Measurements from ENCODE around the gene INMT. TPM values are rescaled to one million over a fixed set of nuclear protein-coding genes. Genes with fewer than 3 reads are reported as not detected.

Gene INMT
- total and polyA plus RNA-seq, 2 donors (not counting 1 experiment from before 2014, with no cell fraction given) = 0.15 TPM; not detected in 1

- no peak overlapping the region for H3K27ac Mint-ChIP-seq
- POLR2A ChIA-PET = no interaction called here
- Histone ChIP-seq H3K4me1 (ENCODE audit: control insufficient read depth in 2 of 2, insufficient read depth in 2 of 2, low read length in 2 of 2) (no peaks in the 10 kb centered on the region), H2AFZ (ENCODE audit: insufficient read depth, low read depth, low read length, poor library complexity, severe bottlenecking) (no peak overlapping the region), H3K4me2 (replicated peaks; ENCODE audit: low read depth, low read length, poor library complexity, severe bottlenecking) (no peak overlapping the region), H3K27me3 (replicated peaks in 1 of 4; ENCODE audit: control extremely low read depth in 1 of 4, control insufficient read depth in 3 of 4, insufficient read depth in 4 of 4, low read length in 3 of 4) (peaks cover 0 to 9% (median 2%) of the 10 kb centered on the region in 4 experiments), H3K36me3 (replicated peaks in 1 of 2; ENCODE audit: control extremely low read depth in 1 of 2, control insufficient read depth in 1 of 2, extremely low read depth in 1 of 2, insufficient read depth in 2 of 2, low read length in 1 of 2) (no peaks in the 10 kb centered on the region), H3K4me3 (ENCODE audit: control extremely low read depth in 1 of 5, extremely low read depth in 1 of 5, insufficient read depth in 1 of 5, low read depth in 2 of 5, low read length in 4 of 5) (no peak overlapping the region), H3K9ac (ENCODE audit: low read length) (no peak overlapping the region), H3K9me3 (ENCODE audit: control extremely low read depth in 1 of 3, control insufficient read depth in 2 of 3, insufficient read depth in 1 of 3, low read length in 2 of 3) (no peaks in the 10 kb centered on the region), H3K27ac (ENCODE audit: low read length in 2 of 2) (no peak overlapping the region), H4K20me1 (ENCODE audit: control insufficient read depth, insufficient read depth, low read length, poor library complexity, severe bottlenecking) (no peaks in the 10 kb centered on the region), H3K79me2 (ENCODE audit: control insufficient read depth, insufficient read depth, low read length) (no peaks in the 10 kb centered on the region)
- no peaks in the 10 kb centered on the region for H3K9me3 Mint-ChIP-seq (ENCODE audit: insufficient read depth)
- 85% methylated on average over 2 of the region's 6 CpGs for WGBS (ENCODE audit: insufficient coverage)
- DNase-seq (no peak), ATAC-seq (ENCODE audit: low read depth) (no peak)
- intact Hi-C loops (cut with micrococcal nuclease) = no loop called here
- no peak overlapping the region for H3K4me3 Mint-ChIP-seq
- TF ChIP-seq CTCF (IDR thresholded peaks at IDR 0.05) (no peak), EZH2 (IDR thresholded peaks at IDR 0.05; ENCODE audit: borderline replicate concordance, insufficient read depth, low read depth, low read length, poor library complexity, severe bottlenecking) (no peak)
- peaks cover 14% of the 10 kb centered on the region for H3K27me3 Mint-ChIP-seq
- CTCF ChIA-PET = interaction anchor here (1.2 kb wide), 1 partner anchor 24 kb away, joined by 5 read pairs; no protein-coding TSS in a partner anchor
- no peaks in the 10 kb centered on the region for H3K4me1 Mint-ChIP-seq
Measured at GRCh38 chr7:30764030-30764975, 12.4 kb downstream of the INMT start.

DNA sequence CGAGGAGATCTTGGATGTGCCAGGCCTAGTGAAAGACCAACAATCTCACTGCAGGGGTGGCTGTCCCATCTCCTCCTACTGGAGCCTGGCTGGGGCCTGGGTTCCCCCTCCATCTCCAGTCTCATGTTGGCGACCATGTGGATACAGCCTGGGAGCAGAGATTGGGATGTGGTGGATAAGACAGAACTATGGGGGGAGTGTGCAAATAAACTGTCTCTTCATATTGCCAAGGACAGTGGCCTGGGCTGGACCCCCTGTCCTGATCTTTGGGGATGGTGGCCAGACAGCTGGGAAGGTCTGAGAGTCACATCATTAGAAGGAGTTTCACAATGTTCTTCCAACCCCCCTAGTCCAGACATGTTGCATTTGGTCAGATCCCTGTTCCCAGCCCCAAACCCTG lies 13.5 kb downstream of the INMT start:
- H3K27me3 Mint-ChIP-seq = peaks cover 5% of the 10 kb centered on the region
- no peak for TF ChIP-seq CTCF (IDR thresholded peaks at IDR 0.05)
- no peak for TF ChIP-seq EZH2 (IDR thresholded peaks at IDR 0.05; ENCODE audit: borderline replicate concordance, insufficient read depth, low read depth, low read length, poor library complexity, severe bottlenecking)
- H3K27ac Mint-ChIP-seq = no peak overlapping the region
- no peaks in the 10 kb centered on the region for H4K20me1 ChIP-seq (ENCODE audit: control insufficient read depth, insufficient read depth, low read length, poor library complexity, severe bottlenecking)
- H3K4me1 ChIP-seq (ENCODE audit: control insufficient read depth in 2 of 2, insufficient read depth in 2 of 2, low read length in 2 of 2) = no peaks in the 10 kb centered on the region
- no peaks in the 10 kb centered on the region for H3K79me2 ChIP-seq (ENCODE audit: control insufficient read depth, insufficient read depth, low read length)
- no peaks in the 10 kb centered on the region for H3K36me3 ChIP-seq (replicated peaks in 1 of 2; ENCODE audit: control extremely low read depth in 1 of 2, control insufficient read depth in 1 of 2, extremely low read depth in 1 of 2, insufficient read depth in 2 of 2, low read length in 1 of 2)
- no peak overlapping the region for H3K4me3 ChIP-seq (ENCODE audit: control extremely low read depth in 1 of 5, extremely low read depth in 1 of 5, insufficient read depth in 1 of 5, low read depth in 2 of 5, low read length in 4 of 5)
- H3K9me3 Mint-ChIP-seq (ENCODE audit: insufficient read depth) = no peaks in the 10 kb centered on the region
- no peaks in the 10 kb centered on the region for H3K9me3 ChIP-seq (ENCODE audit: control extremely low read depth in 1 of 3, control insufficient read depth in 2 of 3, insufficient read depth in 1 of 3, low read length in 2 of 3)
- ChIA-PET POLR2A (no interaction called here), CTCF (no interaction called here)
- intact Hi-C loops (cut with micrococcal nuclease) = no loop called here
- DNase-seq = no peak
- WGBS (ENCODE audit: insufficient coverage) = 100% methylated on average over 1 of the region's 2 CpGs
- H3K4me2 ChIP-seq (replicated peaks; ENCODE audit: low read depth, low read length, poor library complexity, severe bottlenecking) = no peak overlapping the region
- H3K4me1 Mint-ChIP-seq = no peaks in the 10 kb centered on the region
- H3K9ac ChIP-seq (ENCODE audit: low read length) = no peak overlapping the region
- no peak overlapping the region for H2AFZ ChIP-seq (ENCODE audit: insufficient read depth, low read depth, low read length, poor library complexity, severe bottlenecking)
- ATAC-seq (ENCODE audit: low read depth) = no peak
- no peak overlapping the region for H3K27ac ChIP-seq (ENCODE audit: low read length in 2 of 2)
- peaks cover 0 to 5% (median 0%) of the 10 kb centered on the region in 4 experiments for H3K27me3 ChIP-seq (replicated peaks in 1 of 4; ENCODE audit: control extremely low read depth in 1 of 4, control insufficient read depth in 3 of 4, insufficient read depth in 4 of 4, low read length in 3 of 4)
- no peak overlapping the region for H3K4me3 Mint-ChIP-seq
